Measurements from ENCODE around the gene GPHN.
A peak's percentile ranks its signal among the peaks of the same experiment; 100 is the strongest.

The GPHN gene

DNA sequence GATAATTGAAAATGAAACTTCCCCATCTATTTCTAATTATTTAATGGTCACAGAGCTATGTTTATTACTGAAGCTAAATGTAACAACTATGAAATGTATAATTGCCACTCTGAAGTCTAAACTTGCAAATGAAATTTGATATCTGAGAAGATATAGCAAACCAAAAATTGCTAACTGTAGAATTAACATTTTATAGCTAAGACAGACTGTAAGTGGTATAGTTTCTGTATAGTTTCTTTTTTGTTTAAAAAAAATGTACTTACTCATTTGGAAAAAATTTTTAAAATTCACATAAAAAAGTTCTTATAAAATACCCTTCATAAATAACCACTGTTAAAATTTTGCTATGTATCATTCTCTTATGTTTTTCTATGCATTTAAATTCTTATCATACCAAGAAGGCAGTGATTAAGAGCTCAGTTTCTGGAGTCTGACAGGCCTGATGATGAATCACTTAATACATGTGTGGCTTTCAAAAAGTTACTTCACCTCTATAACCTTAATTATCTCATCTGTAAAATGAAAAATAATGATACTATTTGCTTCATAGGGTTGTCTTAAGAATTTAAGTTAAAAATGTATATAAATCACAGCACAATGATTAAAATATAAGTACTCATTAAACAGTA lies 466.6 kb downstream of the GPHN start:
- DNase-seq: no peak

DNA sequence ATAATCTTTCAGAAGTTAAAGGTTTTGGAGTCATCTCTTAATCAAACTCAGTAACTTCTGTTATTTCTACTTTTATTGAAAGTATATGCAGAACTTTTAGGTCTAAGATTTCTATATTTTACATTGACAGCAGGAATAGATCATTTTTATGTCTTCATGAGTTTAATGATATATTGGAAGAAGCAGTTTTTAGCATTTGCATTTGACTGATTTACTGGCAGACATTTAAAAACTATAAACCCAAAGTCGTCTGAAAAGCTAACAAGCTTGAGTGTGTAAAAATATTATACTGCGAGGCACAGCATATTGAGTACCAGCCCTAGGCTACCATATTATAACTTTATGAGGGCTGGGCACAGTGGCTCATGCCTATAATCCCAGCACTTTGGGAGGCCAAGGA lies 467.3 kb downstream of the GPHN start:
- DNase-seq: no peak

DNA sequence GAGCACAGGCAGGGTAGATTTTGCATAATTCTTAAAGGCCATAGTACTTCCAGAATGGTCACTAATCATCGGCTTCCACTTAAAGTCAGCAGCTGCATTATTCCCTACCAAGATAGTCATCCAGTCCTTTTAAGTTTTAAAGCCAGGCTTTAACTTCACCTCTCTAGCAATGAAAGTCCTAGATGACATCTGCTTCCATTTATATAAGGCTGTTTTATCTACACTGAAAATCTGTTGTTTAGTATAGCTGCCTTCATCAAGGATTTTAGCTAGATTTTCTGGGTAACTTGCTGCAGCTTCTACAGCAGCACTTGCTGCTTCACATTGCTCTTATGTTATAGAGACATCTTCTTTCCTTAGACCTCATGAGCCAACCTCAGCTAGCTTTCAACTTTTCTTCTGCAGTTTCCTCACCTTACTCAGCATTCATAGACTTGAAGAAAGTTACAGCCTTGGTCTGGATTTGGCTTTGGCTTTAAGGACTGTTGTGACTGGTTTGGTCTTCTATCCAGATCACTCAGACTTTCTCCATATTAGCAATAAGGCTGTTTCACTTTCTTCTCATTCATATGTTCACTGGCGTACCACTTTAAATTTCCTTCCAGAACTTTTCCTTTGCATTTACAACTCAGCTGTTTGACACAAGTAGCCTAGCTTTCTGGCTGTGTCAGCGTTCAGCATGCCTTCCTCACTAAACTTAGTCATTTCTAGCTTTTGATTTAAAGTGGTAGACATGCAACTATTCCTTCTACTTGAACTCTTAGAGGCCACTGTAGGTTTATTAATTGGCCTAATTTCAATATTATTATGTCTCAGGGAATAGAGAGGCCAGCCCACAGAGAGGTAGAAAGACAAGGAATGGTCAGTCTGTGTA lies 471.4 kb downstream of the GPHN start:
- no peak for DNase-seq

DNA sequence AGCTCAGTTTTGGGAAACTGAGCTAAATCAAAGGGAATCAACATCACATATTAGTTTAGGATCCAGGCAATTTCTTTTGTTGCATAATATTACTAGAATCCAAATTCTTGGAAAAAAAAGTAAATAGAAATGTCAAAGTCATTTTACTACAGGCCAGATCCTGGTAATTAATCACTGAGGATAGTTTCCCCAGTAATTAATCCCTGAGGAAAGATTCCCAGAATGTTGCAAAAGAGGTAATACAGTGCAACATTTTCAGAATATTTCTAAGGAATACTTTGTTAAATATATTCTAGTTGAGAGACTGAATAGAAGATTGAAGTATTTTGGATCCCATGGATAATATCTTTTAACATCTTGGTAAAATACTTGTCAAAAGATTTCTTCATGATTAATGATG lies 474.3 kb downstream of the GPHN start:
- no peak for DNase-seq

DNA sequence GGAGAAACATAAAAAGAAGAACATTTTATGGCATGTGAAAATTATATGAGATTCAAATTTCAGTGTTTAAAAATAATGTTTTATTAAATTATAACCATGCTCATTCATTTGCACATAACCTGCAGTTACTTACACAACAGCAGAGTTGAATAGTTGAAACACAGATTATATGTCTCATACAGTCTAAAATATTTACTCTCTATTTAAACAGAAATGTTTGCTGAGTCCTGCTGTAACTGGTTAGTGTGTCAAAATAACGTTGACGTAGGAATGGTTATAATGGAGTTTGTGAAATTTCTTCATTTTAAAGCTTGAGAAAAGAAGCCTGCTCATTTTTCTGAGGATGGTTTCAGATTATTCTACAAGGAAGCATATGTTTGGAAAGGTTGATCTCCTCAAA lies 484.8 kb downstream of the GPHN start:
- DNase-seq: no peak

DNA sequence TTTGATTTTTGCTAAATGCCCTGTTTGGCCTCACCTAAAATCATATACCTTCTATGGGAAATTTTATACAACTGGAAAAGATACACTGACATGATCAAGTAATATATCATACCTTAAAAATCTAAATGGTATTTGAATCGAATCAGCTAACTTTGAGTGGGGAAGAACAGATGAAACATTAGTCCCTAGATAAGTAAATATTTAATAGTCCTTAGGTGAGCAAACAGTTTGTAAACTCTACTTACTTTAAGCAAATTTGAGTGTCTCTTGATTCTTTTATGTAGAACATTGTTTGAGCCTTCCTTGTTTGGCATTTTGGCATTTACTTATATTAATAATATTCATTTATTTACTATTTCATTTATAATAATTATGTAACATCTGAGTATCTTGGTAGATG lies 485.6 kb downstream of the GPHN start:
- no peak for DNase-seq

DNA sequence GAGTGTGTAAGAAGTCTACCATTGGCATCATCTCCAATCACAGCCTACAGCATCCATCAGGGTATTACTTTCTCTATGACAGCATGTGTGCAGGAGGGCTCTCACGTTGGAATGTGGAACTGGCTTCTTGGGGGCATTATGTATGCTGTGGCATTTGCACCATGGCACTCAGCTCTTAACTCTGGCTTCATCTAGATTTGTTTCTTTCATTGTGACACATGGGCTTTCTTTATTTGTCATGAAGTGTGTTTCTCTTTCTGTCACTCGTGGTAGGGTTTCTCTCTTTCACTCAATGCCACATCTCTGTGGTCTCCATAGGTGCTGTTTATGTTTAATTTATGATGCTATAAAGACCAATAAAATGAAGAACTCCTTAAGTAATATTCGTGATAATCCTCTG lies 490.1 kb downstream of the GPHN start:
- no peak for DNase-seq

DNA sequence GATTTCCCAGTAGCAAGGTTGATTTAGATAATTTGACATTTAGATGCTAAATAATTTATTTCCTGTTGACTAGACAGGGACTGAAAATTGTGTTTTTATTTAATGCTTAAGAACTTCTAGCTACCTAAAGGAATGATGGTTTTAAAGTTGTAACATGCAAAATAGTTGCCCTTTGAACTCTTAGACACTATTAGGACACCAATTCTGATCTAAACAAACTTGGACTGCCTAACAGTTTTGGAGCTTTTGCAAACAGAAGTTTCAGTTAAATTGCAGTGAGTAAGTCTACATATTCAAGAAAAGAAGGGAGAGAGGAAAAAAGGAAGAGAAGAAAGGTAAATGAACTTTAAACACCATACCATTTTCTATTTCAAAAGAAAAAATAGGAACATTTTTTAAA lies 492.0 kb downstream of the GPHN start:
- no peak for DNase-seq

DNA sequence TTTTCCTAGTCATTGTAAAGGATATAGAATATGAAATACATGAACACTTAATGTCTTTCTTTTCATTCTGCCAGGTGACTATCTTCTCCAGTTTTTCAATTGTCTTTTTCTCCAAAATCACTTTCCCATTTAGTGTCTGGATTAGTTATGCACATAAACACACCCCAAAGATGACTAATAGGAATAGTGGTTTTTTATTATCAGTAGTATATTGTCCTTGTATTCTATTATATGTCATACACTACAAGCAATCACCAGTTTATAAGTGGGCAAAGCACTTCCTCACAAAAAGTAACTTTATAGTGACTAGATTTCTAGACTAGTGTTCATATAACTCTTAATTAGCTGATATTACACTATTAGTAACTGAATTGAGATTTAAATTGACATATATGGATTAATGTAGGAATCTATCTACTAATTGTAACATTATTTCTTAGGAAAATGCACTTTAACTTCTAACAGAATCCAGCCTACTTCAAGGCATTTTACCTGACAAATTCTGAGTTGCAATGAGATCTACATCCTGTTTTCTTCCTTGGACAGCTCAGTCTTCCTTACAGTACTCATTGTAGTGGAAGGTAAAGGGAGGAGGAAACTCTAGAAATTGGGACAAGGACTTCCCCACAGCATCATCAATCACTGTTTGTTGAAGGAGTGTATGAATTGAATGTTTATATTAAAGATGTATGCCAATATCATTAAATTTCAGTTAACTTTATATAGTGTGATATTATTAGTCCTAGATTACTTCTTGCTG lies 495.2 kb downstream of the GPHN start:
- DNase-seq: no peak

DNA sequence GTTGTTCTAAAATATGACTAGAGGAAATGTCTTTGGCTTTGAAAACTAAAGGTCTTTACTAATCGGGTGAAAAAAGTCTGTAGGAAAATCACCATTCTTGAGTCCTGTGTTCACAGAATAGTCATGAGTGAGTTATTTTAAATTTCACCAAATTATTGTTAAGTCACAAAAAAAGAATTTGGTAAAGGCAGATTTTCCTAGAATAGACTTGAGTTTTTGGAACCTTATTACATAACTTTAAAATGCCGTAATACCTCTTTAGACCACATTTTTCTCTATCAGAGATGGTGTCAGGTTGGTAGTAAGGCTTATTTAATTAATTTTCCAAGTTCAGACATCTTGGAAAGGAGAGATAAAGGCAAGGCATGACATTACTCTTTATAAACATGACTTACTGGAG lies 496.6 kb downstream of the GPHN start:
- no peak for DNase-seq

DNA sequence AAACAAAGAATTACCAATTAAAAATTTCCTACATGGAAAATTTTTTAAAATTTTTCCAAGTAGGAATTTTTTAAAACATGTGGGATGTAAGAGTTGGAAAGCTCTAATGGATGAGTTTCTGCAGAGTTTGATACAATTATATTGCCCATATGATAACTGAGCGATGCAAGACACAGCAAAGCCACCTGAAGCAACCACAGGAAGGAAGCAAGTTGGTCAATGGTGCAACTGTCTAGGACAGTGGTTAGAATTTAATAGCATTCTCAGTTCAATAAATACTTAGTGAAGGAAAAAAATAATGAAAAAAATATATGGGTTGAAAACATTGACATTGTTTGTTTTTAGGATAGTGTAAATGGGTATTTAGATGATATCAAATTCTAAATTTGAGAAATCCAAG lies 502.7 kb downstream of the GPHN start:
- DNase-seq: no peak

DNA sequence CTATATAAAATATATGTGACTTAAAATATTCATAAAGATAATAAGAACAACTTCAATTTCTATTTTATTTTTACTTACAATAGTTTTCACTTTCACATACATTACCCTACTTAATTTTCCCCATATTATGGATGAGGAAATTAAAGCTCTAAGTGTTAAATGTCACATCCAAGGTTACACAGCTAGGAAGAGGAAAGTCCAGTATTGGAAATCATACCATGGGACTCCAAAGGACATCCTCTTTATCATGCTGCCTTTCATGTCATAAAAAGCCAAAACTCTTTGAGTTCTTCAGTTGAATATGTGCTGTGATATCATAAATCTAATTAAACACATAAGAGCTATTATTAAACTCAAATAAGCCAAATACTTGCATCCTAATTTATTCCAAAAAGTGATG lies 508.9 kb downstream of the GPHN start:
- DNase-seq: no peak

DNA sequence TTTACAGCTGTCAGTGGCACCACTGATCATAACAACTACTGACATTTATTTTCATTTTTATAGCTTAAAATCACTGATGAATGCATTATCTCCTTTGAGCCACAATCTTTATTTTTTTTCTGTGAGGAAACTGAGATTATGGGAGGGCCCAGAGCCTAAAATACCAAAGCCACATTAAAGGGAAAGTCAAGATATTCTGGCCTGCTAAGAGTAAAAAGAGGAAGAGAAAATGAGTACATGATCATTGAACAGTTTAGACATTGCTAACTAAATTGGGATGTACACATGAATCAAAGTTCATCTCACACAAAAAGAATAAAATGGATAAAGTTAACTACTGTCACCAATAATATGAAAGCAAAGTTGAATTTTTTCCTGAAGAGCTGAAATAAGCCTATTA lies 510.8 kb downstream of the GPHN start:
- DNase-seq: no peak

DNA sequence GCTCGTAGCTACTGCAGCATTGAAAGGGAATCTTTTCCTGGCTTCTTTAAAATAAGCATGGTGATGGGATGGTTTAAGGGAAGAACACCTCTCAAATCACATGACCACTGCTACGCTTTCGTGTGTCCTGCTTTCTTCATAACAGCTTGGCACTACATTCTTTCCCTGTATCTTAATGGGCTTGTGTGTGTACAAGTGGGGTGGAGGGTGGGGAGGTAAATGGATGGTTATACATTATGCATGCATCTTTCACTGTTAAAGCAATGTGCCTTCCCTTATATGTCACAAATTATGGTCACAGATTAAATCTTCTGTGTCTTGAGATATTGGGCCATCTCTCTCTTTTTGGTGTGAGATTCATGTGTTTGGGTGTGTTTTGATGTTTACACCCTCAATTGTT lies 511.8 kb downstream of the GPHN start:
- DNase-seq: no peak

DNA sequence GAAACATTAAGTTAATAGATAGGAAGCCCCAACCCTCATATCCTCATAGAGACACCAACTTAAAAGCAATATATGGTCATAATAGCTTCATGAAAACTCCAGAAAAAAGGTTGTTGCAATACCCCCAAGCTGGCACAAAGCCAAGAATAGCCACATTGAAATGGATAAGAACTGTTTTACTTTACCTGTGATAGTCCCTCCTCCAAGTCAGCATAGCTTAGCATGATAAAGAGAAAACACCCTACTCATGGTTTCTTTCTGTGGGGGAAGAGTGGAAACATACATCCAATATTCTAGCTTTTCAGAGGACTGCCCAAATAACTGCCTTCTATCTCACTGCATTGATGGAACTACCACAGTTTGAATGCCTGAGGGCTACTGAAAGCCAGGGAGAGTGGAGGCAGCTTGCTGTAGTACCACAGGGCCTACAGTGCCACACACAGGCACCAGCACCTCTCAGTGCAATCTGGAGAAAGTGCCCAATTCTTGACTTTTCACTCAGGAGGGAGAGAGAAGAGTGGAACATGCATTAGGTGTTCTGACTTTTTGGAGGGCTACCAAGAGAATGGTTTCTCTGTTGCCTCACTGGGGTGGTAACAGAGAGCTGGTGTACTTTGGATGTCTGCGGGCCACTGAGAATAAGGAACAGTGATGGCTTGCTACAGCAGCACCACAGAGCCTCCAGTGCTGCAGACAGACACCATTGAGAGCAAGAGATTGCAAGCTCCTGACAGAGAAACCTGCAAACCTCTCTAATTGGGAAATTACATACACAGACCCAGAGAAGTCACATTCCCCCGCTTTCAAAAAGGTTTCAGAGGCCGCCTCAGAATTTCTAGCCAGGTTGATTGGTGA lies 524.2 kb downstream of the GPHN start:
- DNase-seq: no peak

DNA sequence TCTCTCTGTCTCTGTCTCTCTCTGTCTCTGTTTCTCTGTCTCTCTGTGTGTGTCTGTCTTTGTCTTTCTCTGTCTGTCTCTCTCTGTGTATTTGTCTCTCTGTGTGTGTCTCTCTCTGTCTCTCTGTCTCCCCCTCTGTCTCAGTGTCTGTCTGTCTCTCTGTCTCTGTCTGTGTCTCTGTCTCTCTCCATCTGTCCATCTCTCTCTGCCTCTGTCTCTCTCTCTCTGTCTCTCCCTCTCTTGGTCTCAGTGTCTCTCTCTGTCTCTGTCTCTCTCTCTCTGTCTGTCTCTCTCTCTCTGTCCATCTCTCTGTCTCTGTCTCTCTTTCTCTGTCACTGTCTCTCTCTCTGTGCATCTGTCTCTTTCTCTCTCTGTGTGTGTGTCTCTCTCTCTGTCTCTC lies 537.5 kb downstream of the GPHN start:
- no peak for DNase-seq

DNA sequence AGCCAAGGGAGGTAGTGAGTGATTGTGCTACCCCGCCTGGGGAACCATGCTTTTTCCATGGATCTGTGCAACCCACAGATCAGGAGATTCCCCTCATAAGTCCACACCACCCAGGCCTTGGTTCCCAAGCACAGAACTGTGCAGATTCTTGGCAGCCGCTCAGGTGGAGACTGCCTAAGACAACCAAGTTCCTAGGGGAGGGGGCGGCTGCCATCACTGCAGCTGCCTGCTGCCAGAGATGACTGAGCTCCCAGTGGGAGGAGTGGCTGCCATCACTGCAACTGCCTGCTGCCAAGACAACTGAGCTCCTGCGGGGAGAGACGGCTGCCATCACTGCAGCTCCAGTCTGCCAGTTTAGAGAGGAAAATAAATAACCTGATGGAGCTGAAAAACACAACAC lies 542.9 kb downstream of the GPHN start:
- DNase-seq: no peak

DNA sequence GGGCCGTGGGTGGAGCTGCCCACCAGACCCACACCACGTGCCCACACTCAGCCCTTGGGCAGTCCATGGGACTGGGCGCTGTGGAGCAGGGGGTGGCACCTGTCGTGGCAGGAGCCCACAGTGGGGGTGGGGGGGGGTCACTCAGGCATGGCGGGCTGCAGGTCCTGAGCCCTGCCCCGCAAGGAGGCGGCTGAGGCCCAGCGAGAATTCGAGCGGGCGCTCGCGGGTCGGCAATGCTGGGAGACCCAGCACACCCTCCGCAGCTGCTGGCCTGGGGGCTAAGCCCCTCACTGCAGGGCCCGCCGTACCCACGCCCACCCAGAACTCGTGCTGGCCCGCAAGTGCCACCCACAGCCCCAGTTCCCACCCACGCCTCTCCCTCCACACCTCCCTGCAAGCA lies 548.7 kb downstream of the GPHN start:
- no peak for DNase-seq

DNA sequence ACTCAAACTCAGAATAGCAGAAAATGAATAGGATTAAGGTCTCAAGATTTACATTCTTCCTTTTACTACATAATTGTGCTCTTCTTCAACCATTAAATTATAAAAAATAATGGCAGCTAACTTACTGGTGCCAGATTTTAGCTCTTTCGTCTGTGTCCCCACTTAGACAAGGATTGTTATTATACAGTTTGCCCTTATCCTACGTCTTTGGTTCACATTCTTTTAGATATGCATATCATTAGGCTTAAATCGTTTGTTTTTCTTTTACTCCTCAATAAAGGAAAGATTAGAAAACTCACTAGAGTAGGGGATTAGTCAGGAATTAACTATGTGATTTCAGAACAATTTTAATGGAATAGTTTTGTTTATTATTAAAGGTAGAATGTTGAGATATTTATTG lies 551.6 kb downstream of the GPHN start:
- no peak for DNase-seq

DNA sequence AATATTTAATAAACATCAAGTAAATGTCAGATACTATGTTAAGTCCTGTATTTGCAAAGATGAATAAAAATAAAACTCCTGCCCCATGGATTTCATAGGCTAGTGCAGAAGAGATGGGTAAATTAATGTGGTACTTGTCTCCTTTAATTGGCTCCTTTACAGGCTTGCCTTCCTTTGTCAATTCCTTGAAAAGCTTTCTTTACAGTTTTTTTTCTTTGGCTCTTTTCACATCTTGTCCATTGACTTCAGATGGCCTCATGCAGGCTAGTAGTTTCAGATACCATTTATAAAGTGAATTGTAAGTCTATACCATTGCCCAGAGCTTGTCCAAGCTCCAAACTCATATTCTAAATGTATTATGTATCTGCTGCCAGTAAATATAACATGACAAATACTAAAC lies 552.6 kb downstream of the GPHN start:
- no peak for DNase-seq

DNA sequence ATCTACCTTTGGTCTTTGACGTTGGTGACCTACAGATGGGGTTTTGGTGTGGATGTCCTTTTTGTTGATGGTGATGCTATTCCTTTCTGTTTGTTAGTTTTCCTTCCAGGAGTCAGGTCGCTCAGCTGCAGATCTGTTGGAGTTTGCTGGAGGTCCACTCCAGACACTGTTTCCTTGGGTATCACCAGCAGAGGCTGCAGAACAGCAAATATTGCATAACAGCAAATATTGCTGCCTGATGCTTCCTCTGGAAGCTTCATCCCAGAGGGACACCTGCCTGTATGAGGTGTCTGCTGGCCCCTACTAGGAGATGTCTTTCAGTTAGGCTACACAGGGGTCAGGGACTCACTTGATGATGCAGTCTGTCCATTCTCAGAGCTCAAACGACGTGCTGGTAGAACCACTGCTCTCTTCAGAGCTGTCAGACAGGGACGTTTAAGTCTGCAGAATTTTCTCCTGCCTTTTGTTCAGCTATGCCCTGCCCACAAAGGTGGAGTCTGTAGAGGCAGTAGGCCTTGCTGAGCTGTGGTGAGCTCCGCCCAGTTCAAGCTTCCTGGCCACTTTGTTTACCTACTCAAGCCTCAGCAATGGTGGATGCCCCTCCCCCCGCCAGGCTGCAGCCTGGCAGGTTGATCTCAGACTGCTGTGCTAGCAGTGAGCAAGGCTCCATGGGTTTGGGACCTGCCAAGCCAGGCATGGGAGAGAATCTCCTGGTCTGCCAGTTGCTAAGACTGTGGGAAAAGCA lies 559.3 kb downstream of the GPHN start:
- peak; percentile 55 for DNase-seq

DNA sequence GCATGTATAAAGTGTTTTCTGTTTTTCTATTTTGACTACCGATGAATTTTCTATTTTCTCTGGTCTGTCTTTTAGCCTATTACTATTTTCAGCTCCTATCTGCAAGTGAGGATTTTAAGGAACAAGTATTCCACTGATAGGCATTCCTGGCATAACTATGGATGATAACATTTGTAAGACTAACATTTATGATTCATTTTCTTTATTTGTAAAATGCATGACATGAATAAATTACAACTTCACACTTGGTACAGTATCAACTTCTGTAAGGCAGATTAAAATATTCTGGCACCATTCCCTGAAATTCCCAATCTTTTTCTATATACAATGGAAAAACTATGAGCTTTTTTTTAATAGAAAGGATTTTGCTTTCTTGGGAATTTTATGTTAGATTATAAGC lies 560.3 kb downstream of the GPHN start:
- no peak for DNase-seq
